Mucosa of stomach (tissue), 1 donor: ENCODE data around the gene RHOT2.

Experiments
- H3K27me3 ChIP-seq: one replicate; pipeline ENCODE4 v1.7.0; 2013; ENCODE audit warnings: mild to moderate bottlenecking, low read length; ENCODE audit not compliant: control insufficient read depth, insufficient read depth
- H3K36me3 ChIP-seq: one replicate; pipeline ENCODE4 v1.7.0; 2013; ENCODE audit warnings: low read length; ENCODE audit not compliant: control insufficient read depth, insufficient read depth
- H3K4me1 ChIP-seq: one replicate; pipeline ENCODE4 v1.7.0; 2013; ENCODE audit warnings: mild to moderate bottlenecking, low read length; ENCODE audit not compliant: control insufficient read depth, insufficient read depth
- H3K4me3 ChIP-seq: one replicate; pipeline ENCODE4 v1.7.0; 2013; ENCODE audit warnings: low read length
- H3K9ac ChIP-seq: one replicate; pipeline ENCODE4 v1.7.0; 2013; ENCODE audit warnings: mild to moderate bottlenecking, low read length, moderate library complexity
- H3K9me3 ChIP-seq: one replicate; pipeline ENCODE4 v1.7.0; 2013; ENCODE audit warnings: mild to moderate bottlenecking, low read length, moderate library complexity; ENCODE audit not compliant: control insufficient read depth
- donor health status: Pancreatic carcinoma.

The RHOT2 gene

GRCh38 chr16:721765-722540, 54.0 kb downstream of the RHOT2 start:
- Histone ChIP-seq H3K27me3 (peaks cover 19% of the 10 kb centered on the region), H3K4me1 (peaks cover 37% of the 10 kb centered on the region), H3K9ac (no peak overlapping the region), H3K9me3 (no peaks in the 10 kb centered on the region), H3K4me3 (peak overlapping the region; percentile 56), H3K36me3 (no peaks in the 10 kb centered on the region)

GRCh38 chr16:722835-723633, 55.1 kb downstream of the RHOT2 start:
- no peak overlapping the region for H3K4me3 ChIP-seq
- H3K9ac ChIP-seq = no peak overlapping the region
- peaks cover 19% of the 10 kb centered on the region for H3K27me3 ChIP-seq
- H3K36me3 ChIP-seq = no peaks in the 10 kb centered on the region
- H3K9me3 ChIP-seq = no peaks in the 10 kb centered on the region
- H3K4me1 ChIP-seq = peaks cover 44% of the 10 kb centered on the region

GRCh38 chr16:723695-724094, 55.8 kb downstream of the RHOT2 start:
- Histone ChIP-seq H3K9ac (no peak overlapping the region), H3K27me3 (peaks cover 19% of the 10 kb centered on the region), H3K9me3 (no peaks in the 10 kb centered on the region), H3K4me3 (no peak overlapping the region), H3K36me3 (no peaks in the 10 kb centered on the region), H3K4me1 (peaks cover 42% of the 10 kb centered on the region)
